GM10847 (cell line): ENCODE data around the gene MRE11.

Experiments
- POLR2A ChIP-seq: IDR thresholded peaks from 2 replicates; pipeline ENCODE4 v1.6.1; 2011; ENCODE audit not compliant: insufficient read length; ENCODE audit errors: extremely low read depth

Gene MRE11

GRCh38 chr11:94493281-94494125 is at the start of gene MRE11, which contains the start of gene ANKRD49:
Gene MRE11, minus strand, starts transcription at chr11:94493844. Its CDS starts 1,043 bp downstream, at chr11:94492801.
Gene ANKRD49, plus strand, starts transcription at chr11:94493984. Its CDS starts 2,710 bp downstream, at chr11:94496694.
- TF ChIP-seq POLR2A: no peak

GRCh38 chr11:94539420-94539819 is 45.8 kb upstream of the MRE11 start:
- TF ChIP-seq POLR2A: no peak

- TF ChIP-seq POLR2A: no peak
Measured at GRCh38 chr11:94537031-94537600, 43.5 kb upstream of the MRE11 start.

- no peak for TF ChIP-seq POLR2A
Measured at GRCh38 chr11:94536386-94536785, 42.7 kb upstream of the MRE11 start.

GRCh38 chr11:94533696-94534630 is 40.3 kb upstream of the MRE11 start:
- no peak for TF ChIP-seq POLR2A

GRCh38 chr11:94533206-94533605 is 39.6 kb upstream of the MRE11 start:
- no peak for TF ChIP-seq POLR2A

GRCh38 chr11:94532211-94532610 is 38.6 kb upstream of the MRE11 start:
- no peak for TF ChIP-seq POLR2A

GRCh38 chr11:94528551-94528950 is 34.9 kb upstream of the MRE11 start:
- no peak for TF ChIP-seq POLR2A

- TF ChIP-seq POLR2A: no peak
Measured at GRCh38 chr11:94526645-94527438, 33.2 kb upstream of the MRE11 start.

GRCh38 chr11:94525546-94526324 is 32.1 kb upstream of the MRE11 start:
- TF ChIP-seq POLR2A: no peak

- TF ChIP-seq POLR2A: no peak
Measured at GRCh38 chr11:94524341-94524740, 30.7 kb upstream of the MRE11 start.

- no peak for TF ChIP-seq POLR2A
Measured at GRCh38 chr11:94521684-94522083, 28.0 kb upstream of the MRE11 start.

GRCh38 chr11:94519478-94520084 is 25.9 kb upstream of the MRE11 start:
- TF ChIP-seq POLR2A: no peak
